ENCODE measurements around the gene SLC35A3. TPM values are rescaled to one million over a fixed set of nuclear protein-coding genes. Genes with fewer than 3 reads are reported as not detected.

Gene SLC35A3
- total RNA-seq, 1 experiment from 2014 or later, result 21.6 TPM

DNA sequence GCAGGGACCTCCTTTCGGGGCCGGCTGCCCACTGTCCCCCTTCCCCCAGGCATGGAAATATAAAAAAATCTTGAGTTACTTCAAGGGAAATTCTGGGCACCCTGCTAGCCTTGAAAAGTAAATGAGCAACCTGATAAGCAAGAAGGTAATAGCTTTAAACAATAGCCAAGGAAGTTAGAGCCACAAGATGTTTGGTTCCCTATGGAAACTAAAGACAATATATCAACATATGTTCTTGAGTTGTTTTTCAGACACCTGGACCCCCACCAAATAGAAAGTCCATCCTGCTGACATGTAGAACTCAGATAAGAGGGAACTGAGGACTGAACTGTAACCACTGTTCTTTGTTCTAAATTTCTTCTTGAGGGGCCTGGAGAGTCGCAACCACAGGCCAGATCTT is 19.3 kb upstream of the SLC35A3 start (continued):
- TF ChIP-seq, protein P1, sequence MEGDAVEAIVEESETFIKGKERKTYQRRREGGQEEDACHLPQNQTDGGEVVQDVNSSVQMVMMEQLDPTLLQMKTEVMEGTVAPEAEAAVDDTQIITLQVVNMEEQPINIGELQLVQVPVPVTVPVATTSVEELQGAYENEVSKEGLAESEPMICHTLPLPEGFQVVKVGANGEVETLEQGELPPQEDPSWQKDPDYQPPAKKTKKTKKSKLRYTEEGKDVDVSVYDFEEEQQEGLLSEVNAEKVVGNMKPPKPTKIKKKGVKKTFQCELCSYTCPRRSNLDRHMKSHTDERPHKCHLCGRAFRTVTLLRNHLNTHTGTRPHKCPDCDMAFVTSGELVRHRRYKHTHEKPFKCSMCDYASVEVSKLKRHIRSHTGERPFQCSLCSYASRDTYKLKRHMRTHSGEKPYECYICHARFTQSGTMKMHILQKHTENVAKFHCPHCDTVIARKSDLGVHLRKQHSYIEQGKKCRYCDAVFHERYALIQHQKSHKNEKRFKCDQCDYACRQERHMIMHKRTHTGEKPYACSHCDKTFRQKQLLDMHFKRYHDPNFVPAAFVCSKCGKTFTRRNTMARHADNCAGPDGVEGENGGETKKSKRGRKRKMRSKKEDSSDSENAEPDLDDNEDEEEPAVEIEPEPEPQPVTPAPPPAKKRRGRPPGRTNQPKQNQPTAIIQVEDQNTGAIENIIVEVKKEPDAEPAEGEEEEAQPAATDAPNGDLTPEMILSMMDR (IDR thresholded peaks at IDR 0.05 in 2 of 3, conservative IDR thresholded peaks at IDR 0.05 in 1 of 3; ENCODE audit: borderline replicate concordance in 1 of 3, insufficient read depth in 1 of 3, low read depth in 2 of 3, low read length in 2 of 3), result no peak
- TF ChIP-seq YY1 (IDR thresholded peaks at IDR 0.05; ENCODE audit: extremely low read depth, insufficient replicate concordance, low read depth, low read length) (no peak), CEBPB (IDR thresholded peaks at IDR 0.05; ENCODE audit: low read depth) (no peak), SP1 (IDR thresholded peaks at IDR 0.05; ENCODE audit: low read depth) (no peak), ZNF274 (IDR thresholded peaks at IDR 0.05; ENCODE audit: low read depth, low read length) (no peak), RAD21 (IDR thresholded peaks at IDR 0.05; ENCODE audit: low read depth) (no peak)
- TF ChIP-seq, protein P2, sequence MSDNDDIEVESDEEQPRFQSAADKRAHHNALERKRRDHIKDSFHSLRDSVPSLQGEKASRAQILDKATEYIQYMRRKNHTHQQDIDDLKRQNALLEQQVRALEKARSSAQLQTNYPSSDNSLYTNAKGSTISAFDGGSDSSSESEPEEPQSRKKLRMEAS (IDR thresholded peaks at IDR 0.05), result no peak

DNA sequence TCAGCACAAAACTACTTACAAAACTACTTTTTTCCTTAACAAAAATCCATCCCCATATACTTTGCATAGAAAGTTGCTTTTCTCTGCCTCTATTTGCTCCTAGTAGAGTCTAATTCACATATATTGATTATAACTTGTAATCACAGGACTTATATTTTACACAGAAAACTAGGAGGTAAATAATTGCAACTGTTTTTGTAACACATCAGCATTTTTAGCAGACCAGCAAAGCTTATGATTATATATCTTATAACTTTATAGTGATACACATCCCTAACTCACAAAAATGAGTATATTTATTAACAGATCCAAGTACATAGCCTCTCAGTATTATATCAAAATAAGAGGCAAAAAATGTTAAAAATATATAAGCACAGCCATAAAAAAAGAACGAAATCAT is 17.3 kb upstream of the SLC35A3 start:
- Histone ChIP-seq H3K9me3 (ENCODE audit: control insufficient read depth in 1 of 2, insufficient read depth in 1 of 2, low read depth in 1 of 2, low read length in 2 of 2) (0 out of 4 replicates have a peak, but pooled peaks cover 0 to 3% of the 10 kb centered on the region in 2 experiments), H3K9me2 (ENCODE audit: insufficient read depth) (no peaks in the 10 kb centered on the region), H3K4me3 (replicated peaks in 1 of 2; ENCODE audit: low read depth in 1 of 2, low read length in 2 of 2) (no peak overlapping the region), H3K9ac (ENCODE audit: low read length) (no peak overlapping the region), H3K27ac (ENCODE audit: low read depth, low read length) (no peak overlapping the region), H3K4me1 (ENCODE audit: control insufficient read depth in 1 of 2, insufficient read depth in 2 of 2, low read length in 2 of 2) (no peaks in the 10 kb centered on the region), H3K27me3 (ENCODE audit: insufficient read depth, low read length) (no peaks in the 10 kb centered on the region), H2AFZ (ENCODE audit: low read depth, low read length, poor library complexity, severe bottlenecking) (no peak overlapping the region), H3K79me2 (ENCODE audit: insufficient read depth, low read length) (no peaks in the 10 kb centered on the region), H4K20me1 (ENCODE audit: insufficient read depth) (no peaks in the 10 kb centered on the region), H3K4me2 (ENCODE audit: low read length) (no peak overlapping the region), H3K36me3 (ENCODE audit: control insufficient read depth in 1 of 2, insufficient read depth in 2 of 2, low read length in 2 of 2) (no peaks in the 10 kb centered on the region)
- POLR2A ChIA-PET, result interaction anchor here (1.4 kb wide), 1 partner anchor 17 kb away, joined by 3 read pairs; the partner anchor contains the start of gene SLC35A3
- no peak for ATAC-seq
- TF ChIP-seq, protein P3, sequence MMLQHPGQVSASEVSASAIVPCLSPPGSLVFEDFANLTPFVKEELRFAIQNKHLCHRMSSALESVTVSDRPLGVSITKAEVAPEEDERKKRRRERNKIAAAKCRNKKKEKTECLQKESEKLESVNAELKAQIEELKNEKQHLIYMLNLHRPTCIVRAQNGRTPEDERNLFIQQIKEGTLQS (IDR thresholded peaks at IDR 0.05), result no peak
- no peak for TF ChIP-seq EZH2 (IDR thresholded peaks at IDR 0.05)
- TF ChIP-seq RAD21 (IDR thresholded peaks at IDR 0.05; ENCODE audit: low read depth), result no peak
- no peak for TF ChIP-seq SRF (IDR thresholded peaks at IDR 0.05; ENCODE audit: low read depth)
- TF ChIP-seq, protein P4, sequence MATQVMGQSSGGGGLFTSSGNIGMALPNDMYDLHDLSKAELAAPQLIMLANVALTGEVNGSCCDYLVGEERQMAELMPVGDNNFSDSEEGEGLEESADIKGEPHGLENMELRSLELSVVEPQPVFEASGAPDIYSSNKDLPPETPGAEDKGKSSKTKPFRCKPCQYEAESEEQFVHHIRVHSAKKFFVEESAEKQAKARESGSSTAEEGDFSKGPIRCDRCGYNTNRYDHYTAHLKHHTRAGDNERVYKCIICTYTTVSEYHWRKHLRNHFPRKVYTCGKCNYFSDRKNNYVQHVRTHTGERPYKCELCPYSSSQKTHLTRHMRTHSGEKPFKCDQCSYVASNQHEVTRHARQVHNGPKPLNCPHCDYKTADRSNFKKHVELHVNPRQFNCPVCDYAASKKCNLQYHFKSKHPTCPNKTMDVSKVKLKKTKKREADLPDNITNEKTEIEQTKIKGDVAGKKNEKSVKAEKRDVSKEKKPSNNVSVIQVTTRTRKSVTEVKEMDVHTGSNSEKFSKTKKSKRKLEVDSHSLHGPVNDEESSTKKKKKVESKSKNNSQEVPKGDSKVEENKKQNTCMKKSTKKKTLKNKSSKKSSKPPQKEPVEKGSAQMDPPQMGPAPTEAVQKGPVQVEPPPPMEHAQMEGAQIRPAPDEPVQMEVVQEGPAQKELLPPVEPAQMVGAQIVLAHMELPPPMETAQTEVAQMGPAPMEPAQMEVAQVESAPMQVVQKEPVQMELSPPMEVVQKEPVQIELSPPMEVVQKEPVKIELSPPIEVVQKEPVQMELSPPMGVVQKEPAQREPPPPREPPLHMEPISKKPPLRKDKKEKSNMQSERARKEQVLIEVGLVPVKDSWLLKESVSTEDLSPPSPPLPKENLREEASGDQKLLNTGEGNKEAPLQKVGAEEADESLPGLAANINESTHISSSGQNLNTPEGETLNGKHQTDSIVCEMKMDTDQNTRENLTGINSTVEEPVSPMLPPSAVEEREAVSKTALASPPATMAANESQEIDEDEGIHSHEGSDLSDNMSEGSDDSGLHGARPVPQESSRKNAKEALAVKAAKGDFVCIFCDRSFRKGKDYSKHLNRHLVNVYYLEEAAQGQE (IDR thresholded peaks at IDR 0.05; ENCODE audit: low read depth), result no peak
- TF ChIP-seq EZH2phosphoT487 (IDR thresholded peaks at IDR 0.05; ENCODE audit: borderline replicate concordance), result no peak
- DNase-seq (ENCODE audit: low read depth, low spot score), result no peak
- RAD21 ChIA-PET (ENCODE audit: low non-redundant PET in 1 of 2, low total read pairs in 2 of 2, uncharacterized antibody in 2 of 2, unreplicated experiment in 2 of 2), result no interaction called here
- intact Hi-C loops (cut with micrococcal nuclease), result no loop called here
- CTCF ChIA-PET, result no interaction called here
- no TSS peak for BruUV-seq (replicated peaks)
